GM12891 (cell line): Measurements from ENCODE around the gene DCAF7.

Experiments
- POLR2A ChIP-seq: IDR thresholded peaks from 2 replicates; pipeline ENCODE4 v1.6.1; 2011; ENCODE audit warnings: low read depth, low read length, control low read depth
- POLR2AphosphoS5 ChIP-seq: IDR thresholded peaks from 2 replicates; pipeline ENCODE4 v1.6.1; 2011; ENCODE audit warnings: low read depth, low read length, control low read depth

GRCh38 chr17:63596856-63597586 lies 46.7 kb downstream of the DCAF7 start:
- no peak for TF ChIP-seq POLR2A
- no peak for TF ChIP-seq POLR2AphosphoS5
